Stimulated activated naive CD8-positive, alpha-beta T cell treated with anti-CD3 and anti-CD28 coated beads, Interleukin-15, amount 100 ng/mL, for 72 hours (primary cell): ENCODE measurements around the gene CD8A.

Experiments used
- ATAC-seq: fragments of 150-1000 bp; cut with Tn5 transposase; 2 replicates; pipeline ENCODE4 v1.10.0; 2021; ENCODE audit warnings: mild to moderate bottlenecking, moderate library complexity
- DNase-seq, 2 donors: peaks; one replicate each; pipeline ENCODE4 v3.0.0; 2021 to 2022
- H3K27ac Mint-ChIP-seq, 2 donors: one replicate each; pipeline ENCODE4 v1.8.0; 2022; ENCODE audit warnings: mild to moderate bottlenecking in 2 of 2, mixed read lengths in 2 of 2, moderate library complexity in 2 of 2
- H3K27me3 Mint-ChIP-seq: one replicate; pipeline ENCODE4 v1.8.0; 2022; ENCODE audit warnings: mixed read lengths
- H3K4me1 Mint-ChIP-seq: one replicate; pipeline ENCODE4 v1.8.0; 2022; ENCODE audit warnings: mild to moderate bottlenecking, mixed read lengths
- H3K4me3 Mint-ChIP-seq, 2 donors: one replicate each; pipeline ENCODE4 v1.8.0; 2022; ENCODE audit warnings: mild to moderate bottlenecking in 2 of 2, mixed read lengths in 2 of 2, moderate library complexity in 1 of 2
- H3K9me3 Mint-ChIP-seq, 2 donors: one replicate each; pipeline ENCODE4 v1.8.0; 2022; ENCODE audit warnings: mixed read lengths in 2 of 2

The CD8A gene

GRCh38 chr2:86791573-86791972, 860 bp upstream of the CD8A start:
- no peaks in the 10 kb centered on the region for H3K27me3 Mint-ChIP-seq

DNA sequence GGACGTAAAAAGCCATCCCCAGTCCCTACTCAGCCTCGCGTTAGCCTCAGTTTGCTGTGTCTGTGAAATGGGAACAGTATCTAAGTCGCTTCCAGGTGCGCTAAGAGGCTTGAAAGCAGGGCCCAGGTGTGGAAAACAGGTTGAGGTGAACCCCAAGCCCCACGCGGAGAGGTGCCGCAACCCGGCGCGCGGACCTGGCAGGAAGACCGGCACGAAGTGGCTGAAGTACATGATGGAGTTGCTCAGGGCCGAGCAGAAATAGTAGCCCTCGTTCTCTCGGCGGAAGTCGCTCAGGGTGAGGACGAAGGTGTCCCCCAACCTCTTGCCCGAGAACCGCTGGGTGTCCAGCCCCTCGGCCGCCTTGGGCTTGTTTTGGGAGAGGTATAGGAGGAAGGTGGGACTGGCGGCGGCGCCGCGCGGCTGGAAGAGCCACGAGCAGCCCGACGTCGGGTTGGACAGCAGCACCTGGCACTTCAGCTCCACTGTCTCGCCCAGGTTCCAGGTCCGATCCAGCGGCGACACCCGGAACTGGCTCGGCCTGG, 508 bp downstream of the CD8A start:
- H3K9me3 Mint-ChIP-seq = peaks cover 3 to 5% of the 10 kb centered on the region in 2 donors
- DNase-seq (peak; percentile 54 to 56), ATAC-seq (no peak)
- H3K4me1 Mint-ChIP-seq = peaks cover 78% of the 10 kb centered on the region
- H3K27ac Mint-ChIP-seq = peak overlapping the region; percentile 93 to 97
- H3K27me3 Mint-ChIP-seq = no peaks in the 10 kb centered on the region
- peak overlapping the region; percentile 91 to 97 for H3K4me3 Mint-ChIP-seq

More at GRCh38 chr2:86791573-86791972, 860 bp upstream of the CD8A start:
- ATAC-seq (peak; percentile 13), DNase-seq (no peak)
- H3K4me3 Mint-ChIP-seq = peak overlapping the region; percentile 91 to 97
- peak overlapping the region; percentile 97 to 100 for H3K27ac Mint-ChIP-seq
- peaks cover 66% of the 10 kb centered on the region for H3K4me1 Mint-ChIP-seq
- peaks cover 17 to 18% of the 10 kb centered on the region in 2 donors for H3K9me3 Mint-ChIP-seq

GRCh38 chr2:86789687-86790133, 1.0 kb downstream of the CD8A start:
- Mint-ChIP-seq H3K4me3 (peak overlapping the region; percentile 91 to 97), H3K9me3 (no peaks in the 10 kb centered on the region), H3K27ac (peak overlapping the region; percentile 93 to 97), H3K27me3 (no peaks in the 10 kb centered on the region), H3K4me1 (peaks cover 78% of the 10 kb centered on the region)
- DNase-seq = no peak
- ATAC-seq = no peak

GRCh38 chr2:86788881-86789686, 1.6 kb downstream of the CD8A start:
- Mint-ChIP-seq H3K27me3 (no peaks in the 10 kb centered on the region), H3K9me3 (no peaks in the 10 kb centered on the region), H3K4me1 (peaks cover 78% of the 10 kb centered on the region), H3K4me3 (peak overlapping the region; percentile 91 to 97), H3K27ac (peak overlapping the region; percentile 95 to 97)
- peak; percentile 52 to 76 for DNase-seq
- no peak for ATAC-seq

GRCh38 chr2:86788165-86788564, 2.5 kb downstream of the CD8A start:
- Mint-ChIP-seq H3K27me3 (no peaks in the 10 kb centered on the region), H3K4me3 (peak overlapping the region; percentile 91 to 97), H3K9me3 (no peaks in the 10 kb centered on the region), H3K4me1 (peaks cover 78% of the 10 kb centered on the region), H3K27ac (peak overlapping the region; percentile 95 to 97)
- DNase-seq (no peak), ATAC-seq (no peak)

DNA sequence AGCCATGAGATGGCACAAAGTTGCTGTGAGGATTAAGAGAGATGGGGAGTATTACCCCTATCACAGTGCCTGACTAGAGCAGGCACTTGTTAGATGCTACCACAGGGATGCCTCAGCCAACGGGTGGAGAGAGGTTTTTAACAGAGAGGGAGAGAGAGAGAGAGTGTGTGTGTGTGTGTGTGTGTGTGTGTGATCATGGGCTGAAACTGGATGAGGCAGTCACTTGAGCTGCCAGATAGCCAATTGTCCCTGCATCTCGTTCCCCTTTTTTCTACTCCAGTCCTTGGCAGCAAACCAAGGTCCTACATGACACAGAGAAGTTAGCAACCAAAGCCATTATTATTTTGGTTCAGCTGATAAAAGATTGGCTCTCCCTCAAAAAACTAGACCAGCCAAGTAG, 3.0 kb downstream of the CD8A start:
- H3K27me3 Mint-ChIP-seq = no peaks in the 10 kb centered on the region
- ATAC-seq = no peak
- peak overlapping the region; percentile 91 to 97 for H3K4me3 Mint-ChIP-seq

GRCh38 chr2:86786001-86786536, 4.6 kb downstream of the CD8A start:
- no peaks in the 10 kb centered on the region for H3K27me3 Mint-ChIP-seq
- ATAC-seq (peak; percentile 79), DNase-seq (peak; percentile 77 to 91)
- peak overlapping the region; percentile 91 to 97 for H3K4me3 Mint-ChIP-seq
- H3K27ac Mint-ChIP-seq = peak overlapping the region; percentile 99
- peaks cover 81% of the 10 kb centered on the region for H3K4me1 Mint-ChIP-seq
- H3K9me3 Mint-ChIP-seq = no peaks in the 10 kb centered on the region

More for the DNA sequence above, 3.0 kb downstream of the CD8A start:
- H3K9me3 Mint-ChIP-seq = no peaks in the 10 kb centered on the region
- H3K4me1 Mint-ChIP-seq = peaks cover 78% of the 10 kb centered on the region
- peak; percentile 40 to 58 for DNase-seq
- peak overlapping the region; percentile 95 to 97 for H3K27ac Mint-ChIP-seq

GRCh38 chr2:86785456-86785855, 5.3 kb downstream of the CD8A start:
- peak; percentile 84 for ATAC-seq
- Mint-ChIP-seq H3K27ac (peak overlapping the region; percentile 99), H3K27me3 (no peaks in the 10 kb centered on the region), H3K4me1 (peaks cover 79% of the 10 kb centered on the region), H3K4me3 (peak overlapping the region; percentile 91 to 97), H3K9me3 (no peaks in the 10 kb centered on the region)
- peak; percentile 81 to 93 for DNase-seq

DNA sequence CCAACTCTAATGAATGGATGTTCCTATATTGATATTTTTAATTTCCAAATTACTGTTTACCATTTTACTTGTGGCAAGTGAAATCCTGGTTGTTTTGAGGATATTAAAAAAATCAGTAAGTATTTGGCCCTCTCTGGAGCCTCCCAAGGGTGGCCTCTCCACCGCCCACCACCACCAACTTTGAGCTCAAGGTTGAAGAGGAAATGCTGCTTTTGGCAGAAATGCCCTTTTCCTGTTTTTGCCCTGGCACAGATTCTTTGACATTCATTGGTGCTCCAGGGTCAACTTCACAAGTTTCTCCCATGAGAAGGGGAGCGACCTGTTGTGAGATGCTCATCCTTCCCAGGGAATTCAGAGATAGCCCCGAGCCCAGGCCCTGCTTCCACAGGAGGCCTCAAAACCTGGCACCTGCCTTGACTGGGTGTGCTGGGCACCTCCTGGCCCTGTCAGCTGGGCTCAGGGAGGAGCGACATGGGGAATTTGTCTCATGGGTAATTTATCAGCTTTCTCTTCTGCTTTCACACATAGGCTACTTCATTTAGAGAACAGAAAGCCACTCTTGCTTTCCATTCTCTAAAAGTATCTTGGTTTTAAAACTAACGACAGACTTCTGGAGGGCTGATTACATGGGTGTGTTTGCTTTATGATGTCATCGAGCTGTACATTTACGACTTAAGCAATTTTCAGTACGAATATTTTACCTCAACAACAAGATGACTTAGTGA, 6.9 kb downstream of the CD8A start:
- no peaks in the 10 kb centered on the region for H3K9me3 Mint-ChIP-seq
- peaks cover 76% of the 10 kb centered on the region for H3K4me1 Mint-ChIP-seq
- peak in 1 of 2 donors; percentile 67 for DNase-seq
- peak overlapping the region; percentile 0 to 99 for H3K27ac Mint-ChIP-seq
- ATAC-seq = peak; percentile 30
- no peaks in the 10 kb centered on the region for H3K27me3 Mint-ChIP-seq
- peak overlapping the region; percentile 41 to 97 for H3K4me3 Mint-ChIP-seq

- DNase-seq (no peak), ATAC-seq (no peak)
- Mint-ChIP-seq H3K27ac (no peak overlapping the region), H3K27me3 (no peaks in the 10 kb centered on the region), H3K9me3 (no peaks in the 10 kb centered on the region), H3K4me1 (peaks cover 71% of the 10 kb centered on the region), H3K4me3 (no peak overlapping the region)
These were observed 8.0 kb downstream of the CD8A start for GRCh38 chr2:86782748-86783147.

DNA sequence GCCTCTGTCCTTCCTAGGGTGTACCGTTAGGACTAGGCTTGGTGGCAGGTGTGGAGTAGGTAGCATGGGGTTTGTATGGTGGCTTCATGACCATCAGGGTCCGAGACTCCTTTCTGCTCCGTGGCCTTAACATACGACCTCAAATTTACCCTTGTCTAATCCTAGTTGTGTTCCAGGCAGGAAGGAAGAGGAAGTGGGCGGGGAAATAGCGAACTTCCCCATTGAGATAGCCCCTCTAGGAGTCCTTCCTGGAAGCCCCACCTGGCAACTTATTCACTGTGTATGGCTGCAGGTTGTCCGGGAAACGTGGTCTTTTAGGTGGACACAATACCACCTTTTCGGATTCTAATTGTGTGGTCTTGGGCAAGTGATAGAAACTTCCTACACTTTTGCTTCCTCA, 9.3 kb downstream of the CD8A start:
- Mint-ChIP-seq H3K4me1 (peaks cover 60% of the 10 kb centered on the region), H3K27ac (no peak overlapping the region), H3K4me3 (no peak overlapping the region), H3K27me3 (no peaks in the 10 kb centered on the region), H3K9me3 (no peaks in the 10 kb centered on the region)
- ATAC-seq (no peak), DNase-seq (no peak)

DNA sequence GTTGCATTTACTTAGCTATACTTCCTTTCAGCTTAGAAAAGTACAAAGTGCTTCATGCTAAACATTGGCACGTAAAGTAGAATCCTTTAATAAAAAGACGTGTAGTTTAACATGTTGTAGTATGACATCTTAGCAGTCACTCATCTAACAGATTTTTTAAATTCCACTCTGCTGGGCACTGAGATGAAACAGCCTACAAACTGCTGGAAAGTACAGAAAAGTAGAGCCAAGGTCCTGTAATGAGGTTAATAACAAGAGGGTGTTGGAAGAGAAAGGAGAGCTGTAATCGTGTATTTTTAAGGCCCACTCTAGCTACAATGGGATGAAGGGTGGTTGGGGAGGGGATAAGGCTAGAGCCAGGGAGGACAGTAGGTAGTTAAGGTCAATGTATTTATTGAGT, 10.7 kb downstream of the CD8A start:
- DNase-seq = no peak
- H3K4me3 Mint-ChIP-seq = no peak overlapping the region
- H3K4me1 Mint-ChIP-seq = peaks cover 46% of the 10 kb centered on the region
- ATAC-seq = no peak
- no peaks in the 10 kb centered on the region for H3K27me3 Mint-ChIP-seq
- H3K9me3 Mint-ChIP-seq = no peaks in the 10 kb centered on the region
- H3K27ac Mint-ChIP-seq = peak overlapping the region in 1 of 2 donors; percentile 13

- Mint-ChIP-seq H3K9me3 (no peaks in the 10 kb centered on the region), H3K4me1 (peaks cover 42% of the 10 kb centered on the region), H3K27me3 (no peaks in the 10 kb centered on the region), H3K4me3 (no peak overlapping the region), H3K27ac (peak overlapping the region in 1 of 2 donors; percentile 27)
- DNase-seq (no peak), ATAC-seq (no peak)
These were observed 11.8 kb downstream of the CD8A start for GRCh38 chr2:86778957-86779356.

DNA sequence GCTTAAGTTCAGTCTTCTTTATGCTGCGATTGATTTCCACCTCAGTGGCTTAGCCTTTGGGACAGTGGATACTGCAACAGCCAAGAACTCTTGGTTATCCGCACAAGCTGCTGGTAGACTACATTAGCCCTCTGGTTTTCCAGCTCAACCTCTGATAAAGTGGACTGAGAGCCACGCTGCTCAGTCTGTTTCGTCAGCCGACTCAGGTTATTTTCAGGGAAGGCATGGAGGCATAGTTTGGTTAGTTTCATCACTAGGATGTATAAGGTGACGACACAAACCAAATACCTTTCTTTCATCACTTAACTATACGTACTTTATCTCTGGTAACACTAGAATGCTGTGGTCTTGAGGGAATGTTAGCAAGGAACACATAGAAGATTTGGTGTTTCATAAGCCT, 14.2 kb downstream of the CD8A start:
- Mint-ChIP-seq H3K4me3 (no peak overlapping the region), H3K27me3 (no peaks in the 10 kb centered on the region), H3K27ac (no peak overlapping the region), H3K9me3 (no peaks in the 10 kb centered on the region), H3K4me1 (peaks cover 18% of the 10 kb centered on the region)
- DNase-seq (no peak), ATAC-seq (no peak)

GRCh38 chr2:86775338-86775737, 15.4 kb downstream of the CD8A start:
- no peak for ATAC-seq
- Mint-ChIP-seq H3K4me1 (peaks cover 15% of the 10 kb centered on the region), H3K27ac (peak overlapping the region in 1 of 2 donors; percentile 73), H3K4me3 (no peak overlapping the region), H3K9me3 (no peaks in the 10 kb centered on the region), H3K27me3 (no peaks in the 10 kb centered on the region)
- no peak for DNase-seq
